Left forelimb (tissue), 1 donor: ENCODE results near the gene CACNA1B.

ENCODE experiments used
- DNase-seq: peaks from one replicate; pipeline ENCODE4 v3.0.0-alpha.2; 2018; ENCODE audit warnings: low spot score

Gene CACNA1B

DNA sequence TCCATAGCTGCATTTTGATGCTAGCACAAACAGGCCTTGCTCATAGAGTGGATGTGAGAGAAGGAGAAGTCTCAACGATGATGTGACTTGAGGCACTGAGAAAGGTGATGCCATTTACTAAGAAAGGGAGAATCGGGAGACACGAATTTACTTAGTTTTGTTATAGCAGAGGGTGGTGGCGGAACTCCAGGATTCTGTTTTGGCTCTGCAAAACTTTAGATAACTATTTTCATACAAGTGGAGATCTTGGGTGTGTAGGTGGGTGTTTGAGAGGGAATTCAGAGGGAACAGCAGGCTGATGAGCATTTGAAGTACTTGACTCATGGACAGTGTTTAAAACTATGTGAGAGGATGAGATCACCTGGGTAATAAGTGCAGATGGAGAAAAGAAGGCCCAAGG, 43.2 kb downstream of the CACNA1B start:
- DNase-seq = no peak

DNA sequence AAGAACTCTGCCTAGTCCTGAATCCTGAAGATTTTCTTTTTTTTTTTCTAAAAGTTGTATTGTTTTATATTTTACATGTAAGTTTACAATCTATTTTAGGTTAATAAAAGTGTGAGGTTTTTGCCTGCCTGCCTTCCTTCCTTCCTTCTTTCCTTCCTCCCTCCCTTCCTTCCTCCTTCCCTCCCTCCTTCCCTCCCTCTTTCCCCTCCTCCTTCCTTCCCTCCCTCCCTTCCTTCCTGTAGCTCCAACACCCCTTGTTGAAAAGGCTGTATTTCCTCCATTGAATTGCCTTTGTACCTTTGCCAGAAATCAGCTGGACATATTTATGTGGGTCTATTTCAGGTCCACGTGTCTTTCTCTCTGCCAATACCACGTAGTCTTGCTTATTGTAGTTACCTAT, 46.6 kb downstream of the CACNA1B start:
- no peak for DNase-seq

DNA sequence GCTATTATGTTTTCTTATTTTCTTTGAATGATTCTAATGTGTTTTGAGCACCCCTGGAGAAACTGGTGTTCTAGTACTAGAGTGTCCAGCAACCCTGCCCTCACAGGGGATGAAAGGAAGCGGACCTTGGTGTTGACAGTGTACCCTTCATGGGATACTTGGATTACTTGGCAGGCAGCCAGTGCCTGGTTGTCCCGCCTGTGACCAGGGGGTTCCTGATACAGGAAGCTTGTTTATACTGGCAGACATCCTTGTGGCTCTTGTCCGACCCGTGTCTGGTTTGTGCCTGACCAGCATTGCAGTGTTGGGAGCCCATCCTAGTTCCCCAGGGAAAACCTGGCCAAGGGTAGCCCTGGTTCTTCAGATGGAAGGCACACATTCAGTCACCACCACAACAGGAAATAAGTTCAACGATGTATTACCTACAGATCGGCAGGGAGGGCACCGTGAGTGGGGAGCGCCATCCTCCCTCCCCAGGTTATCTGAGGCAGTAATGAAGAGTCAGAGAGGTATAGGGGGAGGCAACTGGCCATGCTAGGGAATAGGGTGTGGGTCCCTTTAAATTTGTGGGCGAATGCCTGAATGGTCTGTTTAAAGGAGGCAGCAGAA, 47.3 kb downstream of the CACNA1B start:
- DNase-seq = no peak

DNA sequence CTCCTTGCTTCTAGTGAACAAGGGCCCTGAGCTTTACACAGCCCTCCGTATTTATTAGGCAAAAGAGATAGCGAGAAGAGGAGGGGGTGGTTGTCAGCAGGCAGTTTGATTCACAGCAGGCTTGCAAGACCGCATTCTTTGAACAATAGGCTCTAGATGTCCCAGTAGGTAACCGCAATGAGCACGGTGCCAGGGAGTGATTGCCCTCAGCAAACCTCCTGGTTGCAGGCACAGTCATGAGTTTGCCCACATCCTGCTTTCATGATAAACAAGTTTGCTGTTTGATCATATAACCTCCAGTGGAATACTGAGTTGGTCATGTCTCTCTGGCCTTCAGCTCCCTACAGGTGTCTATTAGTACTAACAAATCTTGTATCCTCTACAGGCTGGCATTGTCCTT, 66.1 kb downstream of the CACNA1B start:
- no peak for DNase-seq

- no peak for DNase-seq
These were observed 68.0 kb downstream of the CACNA1B start for GRCh38 chr9:137945581-137945980.

- DNase-seq = no peak
These were observed 69.4 kb downstream of the CACNA1B start for GRCh38 chr9:137946993-137947392.

DNA sequence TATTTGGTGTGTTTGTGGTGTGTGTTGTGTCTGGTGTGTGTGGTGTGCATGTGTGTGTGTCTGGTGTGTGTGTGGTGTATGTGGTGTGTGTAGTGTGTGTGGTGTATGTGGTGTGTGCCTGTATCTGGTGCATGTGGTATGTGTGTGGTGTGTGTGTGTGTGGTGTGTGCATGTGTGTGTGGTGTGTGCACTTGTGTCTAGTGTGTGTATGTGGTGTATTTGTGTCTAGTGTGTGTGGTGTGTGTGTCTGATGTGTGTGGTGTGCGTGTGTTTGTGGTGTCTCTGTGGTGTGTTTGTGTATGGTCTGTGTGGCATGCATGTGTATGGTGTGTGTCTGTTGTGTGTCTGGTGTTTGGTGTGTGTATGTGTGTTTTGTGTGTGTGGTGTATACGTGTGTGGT, 71.1 kb downstream of the CACNA1B start:
- DNase-seq = no peak

DNA sequence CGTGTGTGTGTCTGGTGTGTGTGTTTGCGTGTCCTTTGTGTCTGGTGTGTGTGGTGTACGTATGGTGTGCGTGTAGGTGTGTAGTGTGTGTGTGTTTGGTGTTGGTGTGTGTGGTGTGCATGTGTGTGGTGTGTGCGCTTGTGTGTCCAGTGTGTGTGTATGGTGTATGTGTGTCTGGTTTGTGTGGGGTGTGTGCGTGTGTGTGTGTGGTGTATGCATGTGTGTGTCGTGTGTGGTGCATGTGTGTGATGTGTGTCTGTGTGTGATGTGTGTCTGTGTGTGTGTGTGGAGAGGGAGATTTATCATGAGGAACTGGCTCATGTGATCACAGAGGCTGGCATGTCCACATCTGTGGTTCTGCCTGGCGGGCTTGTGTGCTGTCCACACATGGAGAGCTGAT, 71.7 kb downstream of the CACNA1B start:
- DNase-seq = no peak

GRCh38 chr9:137951107-137951506, 73.5 kb downstream of the CACNA1B start:
- no peak for DNase-seq

- DNase-seq = no peak
These were observed 74.3 kb downstream of the CACNA1B start for GRCh38 chr9:137951597-137952490.

DNA sequence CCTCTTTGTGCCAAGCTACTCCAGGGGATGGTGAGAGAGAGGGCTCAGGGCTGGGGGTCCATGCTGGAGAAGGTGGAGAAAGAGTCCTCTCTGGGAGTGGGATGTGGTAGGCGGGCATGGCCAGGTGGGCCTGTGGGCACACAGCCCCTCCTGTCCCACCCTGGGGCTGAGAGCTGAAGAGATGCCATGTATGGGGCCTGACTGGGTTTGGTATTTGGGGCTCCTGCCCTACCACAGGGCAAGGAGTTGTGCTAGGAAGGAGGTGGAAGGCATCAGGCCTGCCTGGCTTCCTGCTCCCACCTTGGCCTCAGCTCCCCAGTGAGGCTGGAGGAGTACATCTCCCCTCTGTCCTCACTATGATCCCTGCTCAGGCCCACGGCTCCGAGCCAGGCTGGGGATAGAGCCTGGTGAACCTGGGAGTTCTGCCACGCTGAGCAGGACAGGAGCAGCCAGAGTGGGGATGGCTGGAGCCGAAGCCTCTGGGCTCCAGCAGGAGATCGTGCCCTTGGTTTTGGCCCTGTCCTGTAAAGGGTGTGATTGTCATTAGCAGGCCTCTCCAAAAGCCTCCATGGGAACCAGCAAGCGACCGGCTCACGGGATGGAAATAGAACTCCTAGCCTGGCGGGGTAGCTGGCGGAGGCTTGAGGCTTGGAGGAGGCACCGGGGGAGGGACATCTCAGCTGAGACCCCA, 75.5 kb downstream of the CACNA1B start:
- DNase-seq = no peak

DNA sequence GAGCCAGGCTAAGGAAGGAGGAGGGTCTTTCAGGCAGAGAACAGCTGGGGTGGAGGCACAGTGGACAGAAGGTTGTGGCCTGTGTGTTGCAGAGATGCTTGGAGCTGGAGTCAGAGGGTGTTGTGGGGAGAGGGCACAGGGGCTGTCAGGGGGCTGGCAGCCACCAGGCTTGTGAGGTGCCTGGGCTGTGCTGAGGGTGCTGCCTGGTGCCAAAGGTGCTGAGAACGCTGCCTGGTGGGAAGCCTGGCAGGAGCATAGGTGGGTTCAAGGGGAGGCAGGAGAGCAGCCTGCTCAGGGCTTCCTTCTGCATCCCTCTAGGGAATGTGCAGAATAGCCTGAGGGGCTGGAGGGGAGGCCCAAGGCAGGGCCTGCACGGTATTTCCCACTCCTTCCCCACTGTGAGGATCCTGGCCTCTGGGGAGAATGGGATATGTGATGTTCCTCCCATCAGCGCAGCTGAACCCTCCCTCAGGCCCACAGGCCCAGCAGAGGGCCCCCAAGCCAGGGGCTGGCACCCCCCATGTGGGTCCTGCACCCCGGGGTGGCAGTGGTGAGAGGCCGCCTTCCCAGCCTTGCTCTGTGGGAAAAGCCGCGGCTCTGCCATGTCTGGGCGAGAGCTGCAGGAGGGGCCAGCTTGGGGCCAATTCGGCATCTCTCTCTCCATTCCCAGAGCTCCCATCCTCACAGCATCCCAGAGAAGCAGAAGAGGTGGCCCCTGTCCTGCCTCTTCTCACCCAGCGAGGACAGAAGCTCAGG, 76.3 kb downstream of the CACNA1B start:
- DNase-seq = no peak

GRCh38 chr9:137955224-137955570, 77.6 kb downstream of the CACNA1B start:
- DNase-seq = no peak

DNA sequence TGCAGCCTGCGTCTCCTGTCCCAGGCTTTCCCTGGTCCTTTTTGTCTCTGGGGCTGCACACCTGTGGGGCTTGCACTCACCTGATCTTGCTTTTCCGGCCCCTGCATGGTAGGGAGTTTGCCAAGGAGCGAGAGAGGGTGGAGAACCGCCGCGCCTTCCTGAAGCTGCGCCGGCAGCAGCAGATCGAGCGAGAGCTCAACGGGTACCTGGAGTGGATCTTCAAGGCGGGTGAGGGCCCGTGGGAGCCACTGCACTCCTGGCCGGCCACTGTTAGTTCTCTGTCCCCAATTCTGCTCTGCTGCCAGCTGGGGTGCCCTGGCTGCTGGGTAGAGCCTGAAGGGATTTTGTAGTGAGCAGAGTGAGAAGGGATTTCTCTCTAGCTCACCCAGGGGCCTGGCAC, 78.0 kb downstream of the CACNA1B start:
- no peak for DNase-seq

- DNase-seq = no peak
These were observed 78.5 kb downstream of the CACNA1B start for GRCh38 chr9:137956039-137956438.

DNA sequence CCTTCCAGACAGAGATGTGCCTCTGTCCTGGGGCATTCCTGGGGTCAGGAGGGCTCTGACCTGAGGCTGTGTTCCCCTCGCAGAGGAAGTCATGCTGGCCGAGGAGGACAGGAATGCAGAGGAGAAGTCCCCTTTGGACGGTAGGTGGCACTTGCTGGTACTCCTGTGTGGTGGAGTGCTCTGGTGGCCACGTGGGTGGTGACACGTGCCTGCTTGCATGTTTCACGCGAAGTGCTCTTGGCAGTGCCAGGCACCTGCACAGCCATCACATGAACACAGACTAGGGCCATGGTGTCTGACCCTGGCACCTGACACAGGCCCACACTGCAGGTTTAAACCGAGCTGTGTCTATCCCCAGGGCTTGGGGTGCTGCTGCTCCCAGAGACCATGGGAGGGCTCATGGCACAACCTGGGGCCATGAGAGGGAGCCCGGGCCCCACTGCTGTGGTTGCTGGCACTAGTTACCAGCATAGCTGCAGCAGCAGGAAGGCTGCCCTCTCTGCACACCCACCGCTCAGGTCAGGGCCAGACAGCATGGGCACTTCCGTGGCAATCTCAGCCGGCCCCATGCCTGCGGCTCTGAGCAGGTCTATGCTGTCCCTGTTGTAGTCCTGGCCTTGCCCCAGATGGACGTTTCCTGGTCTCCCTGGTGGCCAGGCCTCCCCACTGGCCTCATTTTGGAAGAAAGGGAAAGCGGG, 79.3 kb downstream of the CACNA1B start:
- no peak for DNase-seq

DNA sequence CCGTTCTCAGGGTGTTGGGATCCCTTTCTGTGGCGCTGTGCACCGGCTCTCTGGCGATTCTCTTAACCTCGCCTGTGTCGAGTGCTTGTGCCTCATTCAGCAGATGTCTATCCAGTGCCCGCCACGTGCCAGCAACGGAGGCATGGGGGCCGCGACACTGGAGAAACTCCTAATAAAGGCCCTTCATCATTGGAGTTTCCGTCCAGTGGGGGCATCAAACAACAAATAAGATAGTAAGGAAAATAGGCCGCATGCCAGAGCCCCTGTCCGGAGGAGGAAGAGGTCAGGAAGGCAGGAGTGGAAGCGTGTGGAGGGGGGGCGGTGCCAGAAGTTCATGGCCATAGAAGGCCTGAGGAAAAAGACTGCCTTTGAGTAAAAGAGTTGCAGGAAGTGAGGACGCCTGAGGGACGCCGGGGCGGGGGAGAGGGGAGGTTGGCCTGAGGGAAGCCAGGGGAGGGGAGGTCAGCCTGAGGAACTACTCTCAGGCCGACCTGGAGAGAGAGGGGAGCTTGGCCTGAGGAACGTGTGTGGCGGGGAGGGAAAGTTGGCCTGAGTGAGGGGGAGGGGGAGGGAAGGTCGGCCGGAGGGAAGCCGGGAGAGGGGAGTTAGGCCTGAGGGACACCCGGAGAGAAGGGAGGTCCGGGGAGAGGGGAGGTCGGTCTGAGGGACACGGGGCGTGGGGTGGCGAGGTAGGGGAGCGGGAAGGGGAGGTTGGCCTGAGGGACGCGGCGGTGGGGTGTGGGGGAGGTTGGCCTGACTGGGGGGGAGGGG, 82.2 kb downstream of the CACNA1B start:
- no peak for DNase-seq

- no peak for DNase-seq
These were observed 82.9 kb downstream of the CACNA1B start for GRCh38 chr9:137960496-137960895.

DNA sequence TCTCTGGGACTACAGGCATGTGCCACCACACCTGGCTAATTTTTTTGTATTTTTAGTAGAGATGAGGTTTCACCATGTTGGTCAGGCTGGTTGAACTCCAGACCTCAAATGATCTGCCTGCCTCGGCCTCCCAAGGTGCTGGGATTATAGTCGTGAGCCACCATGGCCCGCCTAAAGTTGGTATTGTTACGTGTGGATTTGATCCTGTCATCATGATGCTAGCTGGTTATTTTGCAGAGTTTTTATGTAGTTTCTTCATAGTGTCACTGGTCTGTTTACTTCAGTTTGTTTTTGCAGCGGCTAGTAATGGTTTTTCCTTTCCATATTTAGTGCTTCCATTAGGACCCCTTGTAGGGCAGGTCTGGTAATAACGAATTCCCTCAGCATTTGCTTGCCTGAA, 85.9 kb downstream of the CACNA1B start:
- no peak for DNase-seq

- DNase-seq = no peak
These were observed 87.7 kb downstream of the CACNA1B start for GRCh38 chr9:137965177-137965795.
